Stimulated activated CD8-positive, alpha-beta memory T cell treated with anti-CD3 and anti-CD28 coated beads, Interleukin-15, amount 100 ng/mL, for 1 hour (primary cell): Measurements from ENCODE around the gene APOBEC3G.
"Not testable (repeated sequence)": the region's sequence is repeated elsewhere in the genome, so short reads cannot be mapped to it uniquely, and the experiment has no call there.

Experiments
- DNase-seq: peaks from one replicate; pipeline ENCODE4 v3.0.0-alpha.2; 2020; ENCODE audit warnings: low read depth

The APOBEC3G gene

DNA sequence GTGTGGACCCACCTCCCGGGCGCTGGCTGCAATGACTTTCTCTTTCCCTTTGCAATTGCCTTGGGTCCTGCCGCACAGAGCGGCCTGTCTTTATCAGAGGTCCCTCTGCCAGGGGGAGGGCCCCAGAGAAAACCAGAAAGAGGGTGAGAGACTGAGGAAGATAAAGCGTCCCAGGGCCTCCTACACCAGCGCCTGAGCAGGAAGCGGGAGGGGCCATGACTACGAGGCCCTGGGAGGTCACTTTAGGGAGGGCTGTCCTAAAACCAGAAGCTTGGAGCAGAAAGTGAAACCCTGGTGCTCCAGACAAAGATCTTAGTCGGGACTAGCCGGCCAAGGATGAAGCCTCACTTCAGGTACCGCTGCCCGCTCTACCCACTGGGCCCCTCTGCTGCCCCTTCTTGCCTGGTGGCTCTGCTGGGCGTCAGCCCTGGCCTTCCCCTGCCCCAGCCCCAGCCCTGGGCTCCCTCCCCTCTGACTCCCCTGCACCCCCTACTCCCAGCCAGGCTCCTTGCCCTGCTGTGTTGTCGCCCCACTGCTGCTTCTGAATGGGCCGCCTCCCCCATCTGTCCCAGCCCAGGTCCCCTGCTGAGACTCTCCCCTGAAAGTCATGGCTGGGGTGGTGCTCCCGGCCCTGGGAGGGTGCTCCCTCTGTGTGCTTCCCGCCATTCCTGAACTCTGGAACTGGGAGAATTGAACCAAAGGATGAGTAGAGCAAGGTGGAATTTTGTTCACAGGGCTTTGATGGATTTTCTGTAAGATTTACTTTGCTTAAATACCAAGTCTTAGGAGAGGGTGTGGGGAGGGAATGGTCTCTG lies at the start of gene APOBEC3G:
APOBEC3G (plus strand) TSS at position 250 of the 815 bp plus-strand sequence; CDS start at position 337, 87 bp downstream.
- not testable (repeated sequence) for DNase-seq

DNA sequence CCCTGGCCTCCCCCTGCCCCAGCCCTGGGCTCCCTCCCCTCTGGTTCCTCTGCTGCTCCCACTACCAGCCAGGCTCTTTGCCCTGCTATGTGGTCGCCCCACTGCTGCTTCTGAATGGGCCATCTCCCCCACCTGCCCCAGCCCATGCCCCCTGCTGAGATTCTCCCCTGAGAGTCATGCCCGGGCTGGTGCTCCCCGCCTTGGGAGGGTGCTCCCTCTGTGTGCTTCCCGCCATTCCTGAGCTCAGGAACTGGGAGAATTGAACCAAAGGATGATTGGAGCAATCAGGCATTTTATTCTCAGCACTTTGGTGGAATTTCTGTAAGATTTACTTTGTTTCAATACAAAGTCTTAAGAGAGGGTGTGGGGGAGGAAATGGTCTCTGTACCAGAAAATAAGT lies 49.4 kb upstream of the APOBEC3G start:
- no peak for DNase-seq

DNA sequence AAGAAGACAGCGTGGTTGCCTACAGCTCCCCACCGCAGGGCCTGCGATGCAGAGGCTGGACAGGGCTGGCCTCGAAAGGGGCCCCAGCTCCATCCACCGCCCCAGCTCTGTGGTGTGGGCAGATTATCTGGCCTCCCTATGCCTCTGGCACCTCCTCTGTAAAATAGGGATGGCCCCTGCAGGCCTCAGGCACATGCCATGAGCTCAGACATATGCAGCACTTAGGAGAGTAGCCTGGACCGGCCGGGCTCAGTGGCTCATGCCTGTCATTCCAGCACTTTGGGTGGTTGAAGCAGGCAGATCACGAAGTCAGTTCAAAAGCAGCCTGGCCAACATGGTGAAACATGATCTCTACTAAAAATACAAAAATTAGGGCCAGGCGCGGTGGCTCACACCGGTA lies 48.8 kb upstream of the APOBEC3G start:
- no peak for DNase-seq

DNA sequence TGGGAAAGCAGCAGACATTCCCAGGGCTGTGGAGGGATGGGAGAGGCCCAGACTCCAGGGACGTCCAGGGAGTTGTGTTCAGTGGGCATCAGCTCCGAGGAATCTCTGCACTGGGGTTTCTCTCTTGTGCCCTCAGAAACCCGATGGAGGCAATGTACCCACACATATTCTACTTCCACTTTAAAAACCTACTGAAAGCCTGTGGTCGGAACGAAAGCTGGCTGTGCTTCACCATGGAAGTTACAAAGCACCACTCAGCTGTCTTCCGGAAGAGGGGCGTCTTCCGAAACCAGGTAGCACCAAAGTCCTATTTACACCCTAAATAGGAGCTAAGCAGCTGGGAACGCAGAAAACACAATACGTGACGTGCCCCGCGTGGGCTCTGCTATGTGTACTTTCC lies 47.8 kb upstream of the APOBEC3G start:
- no peak for DNase-seq

DNA sequence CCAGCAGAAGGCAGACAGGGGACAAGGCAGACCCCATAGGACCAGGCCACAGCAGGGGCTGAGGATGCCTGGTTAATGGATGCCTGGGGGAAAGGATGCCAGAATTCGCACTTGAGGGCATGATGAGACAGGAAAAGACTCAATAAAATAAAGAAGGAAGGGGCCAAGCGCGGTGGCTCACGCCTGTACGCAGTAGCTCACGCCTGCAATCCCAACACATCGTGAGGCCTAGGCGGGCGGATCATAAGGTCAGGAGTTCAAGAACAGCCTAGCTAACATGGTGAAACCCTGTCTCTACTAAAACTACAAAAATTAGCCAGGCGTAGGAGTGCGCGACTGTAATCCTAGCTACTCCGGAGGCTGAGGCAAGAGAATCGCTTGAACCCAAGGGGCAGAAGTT lies 46.4 kb upstream of the APOBEC3G start:
- no peak for DNase-seq

DNA sequence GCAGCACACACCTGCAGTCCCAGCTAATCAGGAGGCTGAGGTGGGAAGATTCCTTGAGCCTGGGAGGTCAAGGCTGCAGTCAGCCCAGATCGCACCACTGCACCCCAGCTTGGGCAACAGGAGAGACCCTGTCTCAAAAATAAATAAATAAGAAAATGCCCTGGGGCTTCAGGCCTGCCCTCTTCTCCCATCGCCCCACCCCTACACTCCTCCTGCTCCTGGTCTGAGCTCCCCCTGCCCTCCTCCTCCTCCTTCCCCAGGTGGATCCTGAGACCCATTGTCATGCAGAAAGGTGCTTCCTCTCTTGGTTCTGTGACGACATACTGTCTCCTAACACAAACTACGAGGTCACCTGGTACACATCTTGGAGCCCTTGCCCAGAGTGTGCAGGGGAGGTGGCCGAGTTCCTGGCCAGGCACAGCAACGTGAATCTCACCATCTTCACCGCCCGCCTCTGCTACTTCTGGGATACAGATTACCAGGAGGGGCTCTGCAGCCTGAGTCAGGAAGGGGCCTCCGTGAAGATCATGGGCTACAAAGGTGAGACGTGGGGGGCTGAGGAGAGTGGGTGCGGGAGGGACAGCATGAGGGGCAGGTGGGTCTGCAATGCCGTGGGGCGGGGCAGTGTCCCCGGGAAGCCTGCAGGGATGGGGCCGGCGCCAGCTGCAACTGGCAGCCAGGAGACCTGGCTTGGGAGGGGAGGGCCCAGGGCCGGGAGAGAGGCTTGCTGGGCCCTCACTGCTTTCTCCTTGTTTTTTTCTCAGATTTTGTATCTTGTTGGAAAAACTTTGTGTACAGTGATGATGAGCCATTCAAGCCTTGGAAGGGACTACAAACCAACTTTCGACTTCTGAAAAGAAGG lies 45.4 kb upstream of the APOBEC3G start:
- DNase-seq, result not testable (repeated sequence)

DNA sequence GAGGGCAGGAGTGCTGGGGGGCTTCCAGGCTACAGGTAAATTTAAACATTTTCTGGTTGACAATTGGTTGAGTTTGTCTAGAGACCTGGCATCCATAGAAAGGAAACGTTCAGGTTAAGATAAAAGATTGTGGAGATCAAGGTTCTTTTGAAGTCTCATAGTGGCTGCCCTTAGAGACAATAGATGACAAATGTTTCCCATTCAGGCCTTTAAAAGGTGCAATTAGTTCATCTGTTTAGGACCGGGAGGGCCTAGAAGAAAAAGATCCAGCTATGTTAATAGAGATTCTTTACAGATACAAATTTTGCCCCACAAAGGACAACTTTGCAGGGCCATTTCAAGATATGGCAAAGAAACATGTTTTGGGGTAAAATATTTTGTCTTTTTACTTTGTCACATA lies 40.0 kb upstream of the APOBEC3G start:
- not testable (repeated sequence) for DNase-seq

DNA sequence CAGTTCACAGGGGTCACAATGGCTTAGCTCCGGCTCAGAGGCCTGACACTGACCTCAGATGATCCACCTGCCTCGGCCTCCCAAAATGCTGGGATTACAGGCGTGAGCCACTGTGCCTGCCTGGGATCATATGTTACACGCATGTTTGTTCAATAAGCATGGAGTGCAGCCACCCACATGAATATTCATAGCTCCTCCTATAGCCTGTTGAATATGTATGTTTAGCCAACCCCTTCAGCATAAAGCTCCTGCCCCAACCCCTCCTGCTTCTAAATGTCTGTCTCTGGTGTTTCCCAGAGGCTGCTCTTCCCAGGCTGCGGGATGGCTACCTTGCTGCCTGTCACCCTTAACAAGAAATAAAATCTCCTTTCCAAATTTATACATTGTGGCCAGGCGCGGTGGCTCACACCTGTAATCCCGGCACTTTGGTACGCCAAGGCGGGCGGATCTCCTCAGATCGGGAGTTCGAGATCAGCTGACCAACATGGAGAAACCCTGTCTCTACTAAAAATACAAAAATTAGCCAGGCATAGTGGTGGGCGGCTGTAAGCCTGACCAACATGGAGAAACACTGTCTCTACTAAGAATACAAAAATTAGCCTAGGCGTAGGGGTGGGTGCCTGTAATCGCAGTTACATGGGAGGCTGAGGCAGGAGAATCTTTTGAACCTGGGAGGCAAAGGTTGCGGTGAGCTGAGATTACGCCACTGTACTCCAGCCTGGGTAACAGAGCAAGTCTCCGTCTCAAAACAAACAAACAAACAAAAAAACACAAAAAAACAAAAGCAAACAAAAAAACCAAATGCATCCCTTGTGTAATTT lies 37.6 kb upstream of the APOBEC3G start:
- DNase-seq, result no peak

DNA sequence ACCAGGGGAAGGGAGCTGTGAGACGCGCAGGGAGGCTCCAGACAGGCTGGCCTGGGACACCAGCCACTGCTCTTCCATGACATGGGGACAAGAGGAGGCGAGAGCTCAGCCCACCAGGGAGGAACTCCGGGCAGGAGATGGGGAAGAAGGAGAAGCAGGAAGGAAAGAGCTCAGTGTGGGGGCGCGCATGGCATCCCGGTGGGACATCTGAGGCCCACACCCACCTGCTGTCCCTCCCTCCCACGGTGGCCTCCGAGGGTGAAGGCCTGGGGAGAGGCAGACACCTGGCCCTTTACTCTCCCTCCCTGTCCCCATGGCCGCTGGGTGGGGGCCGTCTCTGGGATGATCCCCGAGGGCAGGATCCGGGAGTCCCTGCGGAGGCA lies 36.9 kb upstream of the APOBEC3G start:
- not testable (repeated sequence) for DNase-seq

DNA sequence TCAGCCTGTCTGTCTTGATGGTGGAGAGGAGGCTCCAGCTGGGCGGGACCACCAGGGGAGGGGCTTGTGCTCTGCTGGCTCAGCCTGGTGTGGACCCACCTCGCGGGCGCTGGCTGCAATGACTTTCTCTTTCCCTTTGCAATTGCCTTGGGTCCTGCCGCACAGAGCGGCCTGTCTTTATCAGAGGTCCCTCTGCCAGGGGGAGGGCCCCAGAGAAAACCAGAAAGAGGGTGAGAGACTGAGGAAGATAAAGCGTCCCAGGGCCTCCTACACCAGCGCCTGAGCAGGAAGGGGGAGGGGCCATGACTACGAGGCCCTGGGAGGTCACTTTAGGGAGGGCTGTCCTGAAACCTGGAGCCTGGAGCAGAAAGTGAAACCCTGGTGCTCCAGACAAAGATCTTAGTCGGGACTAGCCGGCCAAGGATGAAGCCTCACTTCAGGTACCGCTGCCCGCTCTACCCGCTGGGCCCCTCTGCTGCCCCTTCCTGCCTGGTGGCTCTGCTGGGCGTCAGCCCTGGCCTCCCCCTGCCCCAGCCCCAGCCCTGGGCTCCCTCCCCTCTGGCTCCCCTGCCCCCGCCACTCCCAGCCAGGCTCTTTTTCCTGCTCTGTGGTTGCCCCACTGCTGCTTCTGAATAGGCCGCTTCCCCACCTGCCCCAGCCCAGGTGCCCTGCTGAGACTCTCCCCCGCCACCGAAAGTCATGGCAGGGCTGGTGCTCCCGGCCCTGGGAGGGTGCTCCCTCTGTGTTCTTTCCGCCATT lies 36.4 kb upstream of the APOBEC3G start, which contains the start of gene APOBEC3F:
APOBEC3F (plus strand) TSS at position 327 of the 759 bp plus-strand sequence; CDS start at position 424, 97 bp downstream.
- DNase-seq, result not testable (repeated sequence)

DNA sequence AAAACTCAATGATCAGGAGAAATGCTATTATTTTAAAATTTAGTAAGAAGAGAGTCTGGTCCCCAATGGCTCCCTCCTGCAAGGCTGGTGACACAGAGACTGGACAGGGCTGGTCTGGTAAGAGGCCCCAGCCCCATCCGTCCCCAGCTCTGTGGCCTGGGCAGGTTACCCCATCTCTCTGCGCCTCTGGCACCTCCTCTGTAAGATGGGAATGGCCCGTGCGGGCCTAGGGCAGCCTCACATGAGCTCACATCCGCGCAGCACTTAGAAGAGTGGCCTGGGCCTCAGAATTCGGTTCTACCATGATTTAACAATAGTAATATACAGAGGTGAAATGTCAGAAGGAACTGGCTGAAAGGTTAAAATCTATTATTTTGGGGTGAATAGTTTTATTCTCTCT lies 35.2 kb upstream of the APOBEC3G start:
- DNase-seq, result no peak

DNA sequence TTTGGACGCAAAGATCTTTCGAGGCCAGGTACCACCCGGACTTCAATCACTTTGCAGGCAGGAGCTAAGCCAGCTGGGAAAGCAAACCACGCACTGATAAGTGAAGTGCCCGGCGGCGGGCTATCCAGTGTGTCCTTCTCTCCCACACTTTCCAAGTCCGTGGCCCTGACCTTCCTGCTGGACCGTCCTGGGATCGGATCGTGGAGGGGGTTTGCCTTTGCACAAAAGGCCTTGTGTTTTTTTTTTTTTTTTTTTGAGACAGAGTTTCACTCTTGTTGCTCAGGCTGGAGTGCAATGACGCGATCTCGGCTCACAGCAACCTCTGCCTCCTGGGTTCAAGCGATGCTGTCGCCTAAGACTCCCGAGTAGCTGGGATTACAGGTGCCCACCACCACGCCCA lies 34.0 kb upstream of the APOBEC3G start:
- DNase-seq, result not testable (repeated sequence)

DNA sequence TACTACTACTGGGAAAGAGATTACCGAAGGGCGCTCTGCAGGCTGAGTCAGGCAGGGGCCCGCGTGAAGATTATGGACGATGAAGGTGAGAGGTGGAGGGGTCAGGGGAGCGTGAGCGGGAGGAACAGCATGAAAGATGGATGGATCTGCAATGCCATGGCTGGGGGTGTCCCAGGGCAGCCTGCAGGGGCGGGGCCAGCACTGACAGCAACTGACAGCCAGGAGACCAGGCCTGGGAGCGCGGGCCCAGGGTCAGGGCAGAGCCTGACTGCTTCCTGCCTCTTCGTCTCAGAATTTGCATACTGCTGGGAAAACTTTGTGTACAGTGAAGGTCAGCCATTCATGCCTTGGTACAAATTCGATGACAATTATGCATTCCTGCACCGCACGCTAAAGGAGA lies 31.9 kb upstream of the APOBEC3G start:
- DNase-seq, result not testable (repeated sequence)

DNA sequence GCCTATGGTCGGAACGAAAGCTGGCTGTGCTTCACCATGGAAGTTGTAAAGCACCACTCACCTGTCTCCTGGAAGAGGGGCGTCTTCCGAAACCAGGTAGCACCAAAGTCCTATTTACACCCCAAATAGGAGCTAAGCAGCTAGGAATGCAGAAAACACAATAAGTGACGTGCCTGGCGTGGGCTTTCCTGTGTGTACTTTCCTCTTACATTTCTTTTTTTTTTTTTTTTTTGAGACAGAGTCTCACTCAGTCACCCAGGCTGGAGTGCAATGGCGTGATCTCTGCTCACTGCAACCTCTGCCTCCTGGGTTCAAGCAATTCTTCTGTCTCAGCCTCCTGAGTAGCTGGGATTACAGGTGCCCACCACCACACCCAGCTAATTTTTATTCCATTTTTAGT lies 27.6 kb upstream of the APOBEC3G start:
- DNase-seq, result not testable (repeated sequence)

DNA sequence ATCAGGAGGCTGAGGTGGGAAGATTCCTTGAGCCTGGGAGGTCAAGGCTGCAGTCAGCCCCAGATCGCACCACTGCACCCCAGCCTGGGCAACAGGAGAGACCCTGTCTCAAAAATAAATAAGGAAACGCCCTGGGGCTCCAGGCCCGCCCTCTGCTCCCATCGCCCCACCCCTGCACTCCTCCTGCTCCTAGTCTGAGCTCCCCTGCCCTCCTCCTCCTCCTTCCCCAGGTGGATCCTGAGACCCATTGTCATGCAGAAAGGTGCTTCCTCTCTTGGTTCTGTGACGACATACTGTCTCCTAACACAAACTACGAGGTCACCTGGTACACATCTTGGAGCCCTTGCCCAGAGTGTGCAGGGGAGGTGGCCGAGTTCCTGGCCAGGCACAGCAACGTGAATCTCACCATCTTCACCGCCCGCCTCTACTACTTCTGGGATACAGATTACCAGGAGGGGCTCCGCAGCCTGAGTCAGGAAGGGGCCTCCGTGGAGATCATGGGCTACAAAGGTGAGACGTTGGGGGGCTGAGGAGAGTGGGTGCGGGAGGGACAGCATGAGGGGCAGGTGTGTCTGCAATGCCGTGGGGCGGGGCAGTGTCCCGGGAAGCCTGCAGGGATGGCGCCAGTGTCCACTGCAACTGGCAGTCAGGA lies 25.1 kb upstream of the APOBEC3G start:
- DNase-seq, result not testable (repeated sequence)

DNA sequence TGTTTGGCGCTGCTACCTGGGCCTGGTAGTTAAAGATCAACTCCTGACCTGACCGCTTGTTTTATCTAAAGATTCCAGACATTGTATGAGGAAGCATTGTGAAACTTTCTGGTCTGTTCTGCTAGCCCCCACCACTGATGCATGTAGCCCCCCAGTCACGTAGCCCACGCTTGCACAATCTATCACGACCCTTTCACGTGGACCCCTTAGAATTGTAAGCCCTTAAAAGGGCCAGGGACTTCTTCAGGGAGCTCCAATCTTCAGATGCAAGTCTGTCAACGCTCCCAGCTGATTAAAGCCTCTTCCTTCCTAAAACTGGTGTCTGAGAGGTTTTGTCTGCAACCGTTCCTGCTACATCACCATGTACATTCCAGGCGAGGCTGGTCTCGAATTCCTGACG lies 21.4 kb upstream of the APOBEC3G start:
- no peak for DNase-seq

DNA sequence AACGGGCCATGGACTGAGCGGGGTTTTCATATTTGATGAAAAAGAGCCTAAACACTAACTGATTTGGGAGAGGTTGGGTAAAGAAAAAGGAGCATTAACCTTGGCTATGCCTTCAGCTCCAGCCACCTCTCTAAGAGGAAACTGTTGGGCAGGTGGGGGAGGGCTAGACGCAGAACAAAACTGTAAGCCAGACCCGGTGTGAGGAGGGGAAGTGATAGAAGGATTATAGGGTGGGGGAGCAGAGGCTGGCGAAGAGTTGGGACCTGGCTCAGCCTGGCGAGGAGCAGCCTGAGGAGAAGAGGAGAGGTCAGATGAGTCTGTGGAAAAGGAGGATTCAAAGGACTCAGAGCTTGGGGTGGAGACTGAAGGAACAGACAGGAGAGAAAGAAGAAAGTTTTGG lies 15.8 kb upstream of the APOBEC3G start:
- DNase-seq, result not testable (repeated sequence)

DNA sequence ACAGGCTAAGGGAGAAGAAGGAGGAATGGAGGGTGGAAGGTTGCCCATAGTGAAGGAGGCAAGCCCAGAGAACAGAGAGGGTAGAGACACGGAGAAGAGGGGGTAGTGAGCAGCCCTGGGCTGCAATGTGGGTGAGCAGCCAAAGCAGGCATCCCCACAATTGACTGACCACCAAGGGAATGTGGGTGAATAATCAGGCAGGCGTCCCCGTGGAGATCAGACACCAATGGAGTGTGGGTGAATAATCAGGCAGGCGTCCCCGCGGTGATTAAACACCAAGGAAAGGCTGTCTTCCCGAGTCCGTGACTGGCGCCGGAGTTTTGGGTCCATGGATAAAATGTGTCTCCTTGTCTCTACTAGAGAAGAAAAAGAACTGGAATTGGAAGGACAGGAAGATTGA lies 15.1 kb upstream of the APOBEC3G start:
- not testable (repeated sequence) for DNase-seq

DNA sequence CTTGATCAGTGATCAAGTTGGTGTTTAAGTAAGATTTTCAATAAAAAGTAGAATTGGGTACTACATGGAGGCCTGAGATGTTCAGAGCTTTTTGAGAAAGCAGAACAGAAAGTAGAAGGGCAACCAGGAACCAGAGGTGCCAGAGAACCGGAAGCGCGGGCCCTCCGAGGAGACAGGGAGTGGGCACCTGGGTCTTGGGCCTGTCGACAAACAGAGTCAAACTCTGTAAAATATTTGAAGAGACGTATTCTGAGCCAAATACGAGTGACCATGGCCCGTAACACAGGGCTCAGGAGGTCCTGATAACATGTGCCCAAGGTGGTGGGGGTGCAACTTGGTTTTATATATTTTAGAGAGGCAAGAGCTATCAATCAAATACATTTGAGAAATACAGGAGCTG lies 13.2 kb upstream of the APOBEC3G start:
- not testable (repeated sequence) for DNase-seq

DNA sequence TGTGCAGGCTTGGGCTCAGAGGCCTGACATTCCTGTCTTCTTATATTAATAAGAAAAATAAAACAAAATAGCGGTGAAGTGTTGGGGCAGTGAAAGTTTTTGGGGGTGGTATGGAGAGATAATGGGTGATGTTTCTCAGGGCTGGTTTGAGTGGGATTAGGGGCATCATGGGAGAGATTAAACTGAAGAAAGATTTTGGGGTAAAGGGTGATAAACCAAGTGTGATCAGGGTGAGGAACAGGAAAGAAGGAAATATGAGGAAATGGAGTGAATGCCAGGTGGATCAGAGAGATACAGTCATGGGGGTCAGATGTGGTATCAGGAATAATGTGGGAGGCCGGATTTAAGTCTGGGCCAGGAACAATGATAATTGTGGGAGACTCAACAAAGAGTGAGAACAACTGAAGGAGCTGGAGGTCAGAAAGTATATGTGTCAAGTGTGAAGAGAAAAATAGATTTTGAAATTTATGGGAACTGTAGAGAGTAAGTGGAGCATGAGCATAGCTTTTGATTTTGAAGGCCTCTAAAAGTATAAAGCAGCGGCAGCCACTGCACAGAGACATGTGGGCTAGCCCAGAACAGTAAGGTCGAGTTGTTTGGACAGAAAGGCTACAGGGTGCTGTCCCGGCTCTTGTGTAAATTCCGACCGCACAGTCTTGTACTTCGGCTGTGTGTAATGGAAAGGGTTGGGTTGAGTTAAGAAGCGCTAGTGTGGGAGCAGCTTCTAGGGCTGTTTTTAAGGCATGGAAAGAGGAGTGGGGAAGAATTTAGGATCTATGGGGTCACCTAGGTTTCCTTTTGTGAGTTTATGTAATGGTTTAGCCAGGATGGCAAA lies 10.4 kb upstream of the APOBEC3G start:
- DNase-seq, result not testable (repeated sequence)
